Right lobe of liver (tissue), 6 donors: ENCODE data around the gene CMC1. TPM values are rescaled to one million over a fixed set of nuclear protein-coding genes. Genes with fewer than 3 reads are reported as not detected.

Experiments used
- ATAC-seq, 4 donors: fragments of 200-7000 bp; cut with Tn5 transposase; one replicate each; pipeline ENCODE4 v1.9.1; 2020; ENCODE audit warnings: mild to moderate bottlenecking in 4 of 4, moderate library complexity in 4 of 4
- DNase-seq, 3 donors: peaks; one replicate each; pipeline ENCODE4 v3.0.0-alpha.2; 2020
- H3K27ac ChIP-seq, 3 donors: fragments of 200-600 bp; one replicate each; pipeline ENCODE4 v1.8.0; 2022
- H3K27me3 ChIP-seq, 2 donors: fragments of 200-600 bp; one replicate each; pipeline ENCODE4 v1.8.0; 2022
- H3K36me3 ChIP-seq, 4 donors: fragments of 200-600 bp; sonication (generic) in 1 of 4; one replicate each; pipeline versions ENCODE4 v1.5.1 to v1.8.0; 2017 to 2022; ENCODE audit warnings: control low read depth in 1 of 4
- H3K4me1 ChIP-seq, 4 donors: fragments of 200-600 bp; sonication (generic) in 1 of 4; one replicate each; pipeline versions ENCODE4 v1.5.1 to v1.8.0; 2017 to 2022; ENCODE audit warnings: control low read depth in 1 of 4
- H3K4me3 ChIP-seq, 3 donors: fragments of 200-600 bp; one replicate each; pipeline ENCODE4 v1.8.0; 2022
- H3K9me3 ChIP-seq, 4 donors: fragments of 200-600 bp; sonication (generic) in 1 of 4; one replicate each; pipeline versions ENCODE4 v1.5.1 to v1.8.0; 2017 to 2022; ENCODE audit warnings: control low read depth in 1 of 4
- CTCF ChIP-seq, 4 donors: fragments of 200-600 bp in 3 of 4; fragments of 450-650 bp in 1 of 4; IDR thresholded peaks; one replicate each; pipeline versions ENCODE4 v1.5.1 to v1.8.0; 2016 to 2022; ENCODE audit warnings: antibody characterized with exemption in 4 of 4, mild to moderate bottlenecking in 2 of 4
- POLR2A ChIP-seq: fragments of 450-650 bp; IDR thresholded peaks from one replicate; pipeline ENCODE4 v1.6.1; 2017; ENCODE audit warnings: antibody characterized with exemption, mild to moderate bottlenecking
- WGBS: methylation state at CpG from one replicate; pipeline ENCODE4 v1.1.6; 2018; ENCODE audit warnings: low coverage, low lambda C conversion rate; ENCODE audit not compliant: insufficient coverage; ENCODE audit errors: missing lambda C conversion rate; 5-methylcytosine and 5-hydroxymethylcytosine counted together
- intact Hi-C, 2 donors: fragments of 100-400 bp; cut with DNase I; formaldehyde crosslinking; loops; one replicate each; pipeline versions ENCODE4 v1.11.2 to v1.14.1; 2022
- total RNA-seq, 6 experiments: library from RNA; depleted of rRNA in 2 of 6; stranded (reverse); fragments of >200 nt in 2 of 6; fragmentation: NEBNext Ultra II Directional in 3 of 6; extraction: Animal tissue kit (Norgen Biotek cat#: 25700) in 3 of 6; gene quantifications; one replicate each; pipeline versions ENCODE4 v1.1.0 to v1.2.4, GENCODE V29; 2016 to 2023
- donor health status: DM: no; HTN: yes; CAD: no.
- donor health status: DM: no; HTN: no; CAD: no.
- donor health status: DM: no; HTN: no; CAD: no.
- donor health status: DM: no; HTN: yes; CAD: no.
- donor health status: DM: no; HTN: yes; CAD: no.

CMC1 gene
- total RNA-seq, 6 experiments from 2014 or later, result 9.5 to 16.9 (median 12.2) TPM

DNA sequence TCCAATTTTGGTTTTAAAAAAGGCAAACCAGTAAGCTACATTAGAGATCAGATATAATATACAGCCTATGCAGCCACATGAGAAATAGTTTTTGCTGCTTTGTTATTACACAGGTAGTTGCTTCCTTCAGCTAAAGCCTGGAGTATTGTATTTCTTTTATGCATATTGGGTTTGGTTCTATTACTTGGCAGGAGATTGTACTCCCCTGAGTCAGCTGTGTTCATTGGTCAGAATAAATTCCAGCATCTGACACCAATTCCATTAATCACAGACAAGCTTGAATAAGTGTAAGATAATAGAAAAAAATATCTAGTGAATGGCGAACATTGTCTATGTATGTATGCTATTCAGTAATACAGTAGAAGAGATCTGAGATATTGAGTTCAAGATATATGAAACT lies 81.0 kb downstream of the CMC1 start:
- intact Hi-C loops, result loop anchor here in 1 of 2 donors (10.0 kb wide), 1 partner anchor 608 kb away; no protein-coding TSS in a partner anchor
- Histone ChIP-seq H3K27ac (no peak overlapping the region), H3K9me3 (no peaks in the 10 kb centered on the region), H3K4me1 (no peaks in the 10 kb centered on the region), H3K36me3 (peaks cover 0 to 26% (median 0%) of the 10 kb centered on the region in 4 donors), H3K27me3 (no peaks in the 10 kb centered on the region), H3K4me3 (no peak overlapping the region)
- 63% methylated on average over 1 of the region's 1 CpG for WGBS
- no peak for DNase-seq
- ATAC-seq, result no peak
- TF ChIP-seq POLR2A, result no peak
- TF ChIP-seq CTCF (IDR thresholded peaks at IDR 0.05), result no peak

DNA sequence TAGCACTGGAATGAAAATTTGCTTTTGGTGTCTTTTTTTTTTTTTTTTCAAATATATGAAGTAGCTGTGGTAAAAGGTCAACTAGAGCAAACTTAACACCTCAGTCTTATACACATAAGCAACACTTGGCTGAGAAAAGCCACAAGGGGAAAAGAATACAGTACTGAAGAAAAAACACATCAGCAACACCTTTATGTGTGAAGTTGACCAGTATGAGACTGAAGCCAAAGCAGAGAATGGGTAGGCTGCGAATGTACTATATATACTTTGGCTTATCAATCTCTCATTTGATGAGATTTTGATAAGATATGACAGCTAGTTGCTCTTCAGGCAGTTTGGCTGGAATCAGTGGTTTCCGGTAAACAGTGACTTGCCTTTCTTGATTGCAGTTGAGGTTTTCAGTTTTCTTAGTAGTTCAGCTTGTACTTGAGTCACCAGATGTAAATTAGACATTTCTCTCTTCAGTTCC lies 85.1 kb downstream of the CMC1 start:
- 63% methylated on average over 2 of the region's 2 CpGs for WGBS
- TF ChIP-seq POLR2A, result no peak
- TF ChIP-seq CTCF (IDR thresholded peaks at IDR 0.05), result no peak

GRCh38 chr3:28328188-28329151 lies 87.1 kb downstream of the CMC1 start:
- H3K27ac ChIP-seq, result no peak overlapping the region
- no peaks in the 10 kb centered on the region for H3K4me1 ChIP-seq
- no peak overlapping the region for H3K4me3 ChIP-seq
- TF ChIP-seq POLR2A (no peak), CTCF (IDR thresholded peaks at IDR 0.05) (peak; percentile 62 to 77 (median 66))
- H3K27me3 ChIP-seq, result no peaks in the 10 kb centered on the region
- no peaks in the 10 kb centered on the region for H3K9me3 ChIP-seq
- no peak for DNase-seq
- WGBS, result 58% methylated on average over 4 of the region's 4 CpGs
- intact Hi-C loops, result loop anchor here in 1 of 2 donors (10.0 kb wide), 1 partner anchor 614 kb away; no protein-coding TSS in a partner anchor
- peaks cover 0 to 19% (median 0%) of the 10 kb centered on the region in 4 donors for H3K36me3 ChIP-seq
- peak; percentile 54 to 74 (median 70) for ATAC-seq

More for the DNA sequence above, 85.1 kb downstream of the CMC1 start:
- no peak for DNase-seq
- no peaks in the 10 kb centered on the region for H3K4me1 ChIP-seq
- H3K27me3 ChIP-seq, result no peaks in the 10 kb centered on the region
- H3K9me3 ChIP-seq, result no peaks in the 10 kb centered on the region
- intact Hi-C loops, result loop anchor here in 1 of 2 donors (10.0 kb wide), 1 partner anchor 612 kb away; no protein-coding TSS in a partner anchor
- peaks cover 0 to 20% (median 0%) of the 10 kb centered on the region in 4 donors for H3K36me3 ChIP-seq
- H3K4me3 ChIP-seq, result no peak overlapping the region
- peak; percentile 25 to 61 (median 55) for ATAC-seq
- H3K27ac ChIP-seq, result no peak overlapping the region

DNA sequence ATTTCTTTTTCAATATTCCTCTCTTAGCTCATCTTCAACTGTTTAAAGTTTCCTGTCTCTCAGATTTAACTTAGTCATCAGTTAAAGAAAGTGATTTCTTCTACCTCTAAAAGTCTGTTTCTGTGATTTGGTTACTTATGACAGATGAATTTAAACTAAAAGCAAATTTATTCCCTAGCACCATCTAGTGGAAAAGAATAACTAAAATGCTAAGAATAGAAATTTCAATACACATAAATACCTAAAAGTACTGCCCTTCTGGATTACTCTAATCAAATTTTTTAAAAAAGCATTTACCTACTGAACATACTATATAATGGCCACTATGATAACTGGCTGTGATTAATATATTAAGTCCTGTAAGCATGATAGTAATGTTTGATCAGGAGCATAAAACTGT lies 93.1 kb downstream of the CMC1 start:
- no peak overlapping the region for H3K27ac ChIP-seq
- DNase-seq (no peak), ATAC-seq (no peak)
- H3K36me3 ChIP-seq, result peaks cover 0 to 22% (median 5%) of the 10 kb centered on the region in 4 donors
- H3K4me3 ChIP-seq, result no peak overlapping the region
- TF ChIP-seq CTCF (IDR thresholded peaks at IDR 0.05) (peak; percentile 4 to 23 (median 18)), POLR2A (no peak)
- intact Hi-C loops, result no loop called here
- no peaks in the 10 kb centered on the region for H3K27me3 ChIP-seq
- H3K9me3 ChIP-seq, result no peaks in the 10 kb centered on the region
- H3K4me1 ChIP-seq, result no peaks in the 10 kb centered on the region
